Aorta (tissue), 5 donors: Measurements from ENCODE around the gene ZFAND4. TPM values are rescaled to one million over a fixed set of nuclear protein-coding genes. Genes with fewer than 3 reads are reported as not detected.

Experiments
- ATAC-seq: fragments of 200-7000 bp; cut with Tn5 transposase; one replicate; pipeline ENCODE4 v1.9.1; 2022; ENCODE audit warnings: moderate library complexity; ENCODE audit not compliant: low FRiP score
- DNase-seq, 2 donors: peaks; one replicate each; pipeline ENCODE4 v3.0.0-alpha.2; 2020
- H3K27ac ChIP-seq, 2 donors: one replicate each; pipeline ENCODE4 v1.5.1; 2013; ENCODE audit warnings: low read length in 2 of 2, mild to moderate bottlenecking in 2 of 2, moderate library complexity in 2 of 2, control low read depth in 1 of 2, inconsistent platforms in 1 of 2, low read depth in 1 of 2
- H3K27me3 ChIP-seq, 2 donors: one replicate each; pipeline ENCODE4 v1.6.1; 2013; ENCODE audit warnings: control low read depth in 1 of 2, low read length in 1 of 2, mild to moderate bottlenecking in 1 of 2, moderate library complexity in 1 of 2; ENCODE audit not compliant: insufficient read depth in 2 of 2, control insufficient read depth in 1 of 2
- H3K36me3 ChIP-seq, 2 donors: one replicate each; pipeline ENCODE4 v1.6.1; 2013; ENCODE audit warnings: control low read depth in 1 of 2, low read length in 1 of 2, mild to moderate bottlenecking in 1 of 2; ENCODE audit not compliant: insufficient read depth in 2 of 2, control insufficient read depth in 1 of 2
- H3K4me1 ChIP-seq, 2 donors: one replicate each; pipeline ENCODE4 v1.6.1; 2013; ENCODE audit warnings: low read length in 2 of 2, control low read depth in 1 of 2, mild to moderate bottlenecking in 1 of 2, moderate library complexity in 1 of 2; ENCODE audit not compliant: insufficient read depth in 2 of 2, control insufficient read depth in 1 of 2
- H3K4me3 ChIP-seq, 2 donors: one replicate each; pipeline ENCODE4 v1.5.1; 2013; ENCODE audit warnings: low read length in 2 of 2, control low read depth in 1 of 2, mild to moderate bottlenecking in 1 of 2
- H3K9me3 ChIP-seq: one replicate; pipeline ENCODE4 v1.6.1; 2013; ENCODE audit warnings: mild to moderate bottlenecking, low read length; ENCODE audit not compliant: control insufficient read depth
- WGBS, 2 donors: extraction: QIAGEN DNeasy Blood & Tissue Kit; methylation state at CpG; one replicate each; pipeline ENCODE4 v1.1.7; 2013; 5-methylcytosine and 5-hydroxymethylcytosine counted together
- intact Hi-C, 2 donors: fragments of 100-400 bp; cut with DNase I; formaldehyde crosslinking; loops; one replicate each; pipeline versions ENCODE4 v1.14.2 to v1.15.0; 2022
- polyA plus RNA-seq, 2 donors: library from polyadenylated mRNA; stranded (reverse); fragments of 200-250 nt; gene quantifications; one replicate each; pipeline ENCODE4 v1.2.3, GENCODE V29; 2013
- total RNA-seq, 2 donors: library from RNA; stranded (reverse); fragmentation: NEBNext Ultra II Directional; extraction: Animal tissue kit (Norgen Biotek cat#: 25700); gene quantifications; one replicate each; pipeline ENCODE4 v1.2.1, GENCODE V29; 2021
- donor health status: healthy with polysubstance abuse.
- donor health status: Bipolar disorder and iron deficiency.
- donor health status: DM: no; HTN: no; CAD: no.
- donor health status: DM: no; HTN: no; CAD: no.
- donor health status: DM: yes; HTN: yes; CAD: no.

ZFAND4 gene
- total and polyA plus RNA-seq, 4 donors, result 4.2 to 16.8 (median 10.2) TPM

- intact Hi-C loops, result no loop called here
- ATAC-seq, result no peak
Observed at GRCh38 chr10:45591280-45591679, 81.3 kb downstream of the ZFAND4 start.

GRCh38 chr10:45589868-45590267, 82.7 kb downstream of the ZFAND4 start:
- 97 to 99% methylated on average over 2 of the region's 2 CpGs for WGBS, 2 donors
- intact Hi-C loops, result no loop called here

More at GRCh38 chr10:45591280-45591679, 81.3 kb downstream of the ZFAND4 start:
- Histone ChIP-seq H3K36me3 (no peaks in the 10 kb centered on the region), H3K27me3 (no peaks in the 10 kb centered on the region), H3K4me3 (no peak overlapping the region), H3K4me1 (peaks cover 0 to 3% of the 10 kb centered on the region in 2 donors), H3K9me3 (no peaks in the 10 kb centered on the region), H3K27ac (no peak overlapping the region)
- DNase-seq, result no peak
- 89 to 94% methylated on average over 2 of the region's 2 CpGs for WGBS, 2 donors

GRCh38 chr10:45589009-45589408, 83.6 kb downstream of the ZFAND4 start:
- Histone ChIP-seq H3K9me3 (no peaks in the 10 kb centered on the region), H3K4me3 (no peak overlapping the region), H3K27me3 (no peaks in the 10 kb centered on the region), H3K36me3 (no peaks in the 10 kb centered on the region), H3K4me1 (peaks cover 0 to 3% of the 10 kb centered on the region in 2 donors), H3K27ac (no peak overlapping the region)
- ATAC-seq, result no peak
- no peak for DNase-seq
- intact Hi-C loops, result no loop called here

More at GRCh38 chr10:45589868-45590267, 82.7 kb downstream of the ZFAND4 start:
- no peak for ATAC-seq
- Histone ChIP-seq H3K4me3 (no peak overlapping the region), H3K4me1 (peaks cover 0 to 3% of the 10 kb centered on the region in 2 donors), H3K27ac (no peak overlapping the region), H3K9me3 (no peaks in the 10 kb centered on the region), H3K36me3 (no peaks in the 10 kb centered on the region), H3K27me3 (no peaks in the 10 kb centered on the region)
- DNase-seq, result no peak

- no peak overlapping the region for H3K27ac ChIP-seq
- H3K36me3 ChIP-seq, result no peaks in the 10 kb centered on the region
- ATAC-seq (no peak), DNase-seq (no peak)
- H3K4me3 ChIP-seq, result no peak overlapping the region
- intact Hi-C loops, result no loop called here
- peaks cover 0 to 3% of the 10 kb centered on the region in 2 donors for H3K4me1 ChIP-seq
- WGBS, 2 donors, result 94 to 98% methylated on average over 3 of the region's 3 CpGs
- no peaks in the 10 kb centered on the region for H3K9me3 ChIP-seq
- no peaks in the 10 kb centered on the region for H3K27me3 ChIP-seq
Observed at GRCh38 chr10:45586028-45586824, 86.3 kb downstream of the ZFAND4 start.

GRCh38 chr10:45585131-45585530, 87.4 kb downstream of the ZFAND4 start:
- Histone ChIP-seq H3K27ac (no peak overlapping the region), H3K36me3 (no peaks in the 10 kb centered on the region), H3K9me3 (no peaks in the 10 kb centered on the region), H3K4me3 (no peak overlapping the region), H3K4me1 (peaks cover 0 to 3% of the 10 kb centered on the region in 2 donors), H3K27me3 (no peaks in the 10 kb centered on the region)
- ATAC-seq (no peak), DNase-seq (no peak)
- intact Hi-C loops, result no loop called here
- 96 to 98% methylated on average over 2 of the region's 2 CpGs for WGBS, 2 donors

GRCh38 chr10:45582386-45582781, 90.2 kb downstream of the ZFAND4 start:
- Histone ChIP-seq H3K27me3 (no peaks in the 10 kb centered on the region), H3K27ac (no peak overlapping the region), H3K9me3 (no peaks in the 10 kb centered on the region), H3K4me3 (no peak overlapping the region), H3K4me1 (no peaks in the 10 kb centered on the region), H3K36me3 (no peaks in the 10 kb centered on the region)
- ATAC-seq, result no peak
- intact Hi-C loops, result no loop called here
- DNase-seq, result no peak
- 96 to 100% methylated on average over 1 of the region's 1 CpG for WGBS, 2 donors

- Histone ChIP-seq H3K4me3 (no peak overlapping the region), H3K27me3 (no peaks in the 10 kb centered on the region), H3K36me3 (no peaks in the 10 kb centered on the region), H3K27ac (no peak overlapping the region), H3K4me1 (no peaks in the 10 kb centered on the region), H3K9me3 (no peaks in the 10 kb centered on the region)
- intact Hi-C loops, result no loop called here
- ATAC-seq, result no peak
- DNase-seq, result no peak
- WGBS, 2 donors, result 82 to 85% methylated on average over 3 of the region's 3 CpGs
Observed at GRCh38 chr10:45581582-45582385, 90.8 kb downstream of the ZFAND4 start.

- H3K4me1 ChIP-seq, result no peaks in the 10 kb centered on the region
- no peak for DNase-seq
- no peak for ATAC-seq
- no peak overlapping the region for H3K4me3 ChIP-seq
- no peaks in the 10 kb centered on the region for H3K36me3 ChIP-seq
- H3K27ac ChIP-seq, result no peak overlapping the region
- H3K9me3 ChIP-seq, result no peaks in the 10 kb centered on the region
- intact Hi-C loops, result no loop called here
- no peaks in the 10 kb centered on the region for H3K27me3 ChIP-seq
Observed at GRCh38 chr10:45581216-45581549, 91.4 kb downstream of the ZFAND4 start.
